K562 (cell line): ENCODE data around the gene GCK. TPM values are rescaled to one million over a fixed set of nuclear protein-coding genes. Genes with fewer than 3 reads are reported as not detected.

ENCODE experiments used
- CBFA2T2 ChIP-seq: fragments of 450-650 bp; conservative IDR thresholded peaks from 2 replicates; pipeline ENCODE4 v1.6.1; 2017; ENCODE audit warnings: mild to moderate bottlenecking
- ELF4 ChIP-seq: fragments of 450-650 bp; formaldehyde crosslinking; IDR thresholded peaks from 2 replicates; pipeline ENCODE4 v1.4.0; 2022; ENCODE audit warnings: missing genetic modification characterization
- GATAD2A ChIP-seq: fragments of 450-650 bp; IDR thresholded peaks from 2 replicates; pipeline ENCODE4 v1.6.1; 2017
- HDAC1 ChIP-seq, 2 experiments: fragments of 450-650 bp; IDR thresholded peaks; 2 replicates each; pipeline ENCODE4 v1.6.1; 2016 to 2017; ENCODE audit warnings: inconsistent platforms in 1 of 2, mild to moderate bottlenecking in 1 of 2, moderate library complexity in 1 of 2
- JUN ChIP-seq, 2 experiments: sonication (generic) in 1 of 2; formaldehyde crosslinking in 1 of 2; IDR thresholded peaks; 2 replicates each; pipeline versions ENCODE4 v1.6.1 to v1.8.0; 2012 to 2022; ENCODE audit warnings: borderline replicate concordance in 2 of 2, mild to moderate bottlenecking in 2 of 2, improper control_type of control experiment in 1 of 2, low read depth in 1 of 2, low read length in 1 of 2, missing genetic modification reagents in 1 of 2
- MTA2 ChIP-seq: fragments of 450-650 bp; IDR thresholded peaks from 2 replicates; pipeline ENCODE4 v1.6.1; 2016; ENCODE audit warnings: low read depth
- NR2C2 ChIP-seq, 2 experiments: fragments of 200-800 bp in 1 of 2; sonication (Bioruptor generic) in 1 of 2; sonication (generic) in 1 of 2; formaldehyde crosslinking in 1 of 2; IDR thresholded peaks; 2 replicates each; pipeline versions ENCODE4 v1.6.1 to v1.8.0; 2016 to 2022; ENCODE audit warnings: mild to moderate bottlenecking in 1 of 2, missing compliant biosample characterization in 1 of 2, missing genetic modification characterization in 1 of 2, missing genetic modification reagents in 1 of 2
- POLR2A ChIP-seq: fragments of 450-650 bp; conservative IDR thresholded peaks from 2 replicates; pipeline ENCODE4 v1.6.1; 2016
- POLR2B ChIP-seq: fragments of 450-650 bp; IDR thresholded peaks from 2 replicates; pipeline ENCODE4 v1.6.1; 2018; ENCODE audit warnings: low read depth; ENCODE audit not compliant: partially characterized antibody
- RBFOX2 ChIP-seq: fragments of 200-400 bp; formaldehyde crosslinking; IDR thresholded peaks from 2 replicates; pipeline ENCODE4 v1.6.1; 2017; ENCODE audit warnings: low read depth, mild to moderate bottlenecking, low read length, moderate library complexity
- RBM22 ChIP-seq: fragments of 200-400 bp; formaldehyde crosslinking; IDR thresholded peaks from 2 replicates; pipeline ENCODE4 v1.6.1; 2018; ENCODE audit warnings: low read length, low read depth; ENCODE audit not compliant: poor library complexity, severe bottlenecking
- TAF15 ChIP-seq: fragments of 200-400 bp; formaldehyde crosslinking; IDR thresholded peaks from 2 replicates; pipeline ENCODE4 v1.6.1; 2017; ENCODE audit warnings: mild to moderate bottlenecking, low read depth, low read length, moderate library complexity
- YBX1 ChIP-seq: fragments of 450-650 bp; IDR thresholded peaks from 2 replicates; pipeline ENCODE4 v1.7.1; 2016; ENCODE audit warnings: mild to moderate bottlenecking
- YY1 ChIP-seq, 3 experiments: IDR thresholded peaks; 2 replicates each; pipeline ENCODE4 v1.6.1; 2011; ENCODE audit warnings: low read length in 2 of 3, mild to moderate bottlenecking in 2 of 3, moderate library complexity in 2 of 3, borderline replicate concordance in 1 of 3, control low read depth in 1 of 3, low read depth in 1 of 3; ENCODE audit not compliant: insufficient read depth in 3 of 3, insufficient replicate concordance in 2 of 3, control insufficient read depth in 1 of 3, insufficient read length in 1 of 3; ENCODE audit errors: extremely low read depth in 1 of 3
- ZNF354B ChIP-seq: fragments of 250-450 bp; sonication (Bioruptor Pico); IDR thresholded peaks from 2 replicates; pipeline ENCODE4 v1.4.0; 2020
- polyA plus RNA-seq, 8 experiments: library from polyadenylated mRNA; depleted of rRNA in 4 of 8; stranded (reverse) in 5 of 8; unstranded in 3 of 8; fragments of >200 nt; fragmentation: Nextera tagmentation in 2 of 8; fragmentation: Illumina TruSeq in 1 of 8; extraction: Ambion mirVana in 2 of 8; extraction: Trizol in 1 of 8; gene quantifications; 2 replicates each; pipeline versions ENCODE4 v1.2.1 to v1.2.3, GENCODE V29; 2011 to 2014; ENCODE audit warnings: inconsistent platforms in 1 of 8, missing spikeins in 1 of 8
- total RNA-seq, 7 experiments: library from RNA; depleted of rRNA in 6 of 7; stranded (reverse); fragments of >200 nt in 6 of 7; fragmentation: Illumina TruSeq in 2 of 7; extraction: Trizol in 2 of 7; gene quantifications; 2 replicates each; pipeline versions ENCODE4 v1.2.1 to v1.2.3, GENCODE V29; 2011 to 2021; ENCODE audit warnings: low replicate concordance in 1 of 7
- TF ChIP-seq, protein P1 (sequence below): fragments of 450-650 bp; IDR thresholded peaks from 2 replicates; pipeline ENCODE4 v1.6.1; 2018; ENCODE audit not compliant: partially characterized antibody

The GCK gene
- total and polyA plus RNA-seq, 9 of the 15 experiments (the other 6 are each of a cell fraction or from before 2014, with no cell fraction given): 0.11 to 0.55 (median 0.16) TPM; not detected in 3

DNA sequence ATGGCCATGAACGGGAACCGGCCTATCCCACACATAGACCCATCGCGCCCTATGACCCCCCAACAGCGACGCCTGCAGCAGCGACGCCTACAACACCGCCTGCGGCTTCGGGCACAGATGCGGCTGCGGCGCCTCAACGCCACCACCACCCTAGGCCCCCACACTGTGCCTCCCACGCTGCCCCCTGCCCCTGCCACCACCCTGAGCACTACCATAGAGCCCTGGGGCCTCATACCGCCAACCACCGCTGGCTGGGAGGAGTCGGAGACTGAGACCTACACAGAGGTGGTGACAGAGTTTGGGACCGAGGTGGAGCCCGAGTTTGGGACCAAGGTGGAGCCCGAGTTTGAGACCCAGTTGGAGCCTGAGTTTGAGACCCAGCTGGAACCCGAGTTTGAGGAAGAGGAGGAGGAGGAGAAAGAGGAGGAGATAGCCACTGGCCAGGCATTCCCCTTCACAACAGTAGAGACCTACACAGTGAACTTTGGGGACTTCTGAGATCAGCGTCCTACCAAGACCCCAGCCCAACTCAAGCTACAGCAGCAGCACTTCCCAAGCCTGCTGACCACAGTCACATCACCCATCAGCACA, 75.4 kb downstream of the GCK start (continued):
- no peak for TF ChIP-seq YY1 (IDR thresholded peaks at IDR 0.05; ENCODE audit: borderline replicate concordance in 1 of 3, control insufficient read depth in 1 of 3, extremely low read depth in 1 of 3, insufficient read depth in 3 of 3, insufficient read length in 1 of 3, insufficient replicate concordance in 2 of 3, low read depth in 1 of 3, low read length in 2 of 3)
- TF ChIP-seq RBM22: no peak
- no peak for TF ChIP-seq CBFA2T2
- no peak for TF ChIP-seq NR2C2 (CRISPR knock-in tag; IDR thresholded peaks at IDR 0.05)
- TF ChIP-seq NR2C2 (tag; IDR thresholded peaks at IDR 0.05): 0 out of 2 replicates have a peak, but pooled peaks have one; percentile 24
- no peak for TF ChIP-seq ZNF354B (CRISPR knock-in tag)
- peak; percentile 55 for TF ChIP-seq POLR2A
- no peak for TF ChIP-seq MTA2
- TF ChIP-seq RBFOX2: peak; percentile 55
- TF ChIP-seq GATAD2A: 0 out of 2 replicates have a peak, but pooled peaks have one; percentile 21
- TF ChIP-seq, protein P1, sequence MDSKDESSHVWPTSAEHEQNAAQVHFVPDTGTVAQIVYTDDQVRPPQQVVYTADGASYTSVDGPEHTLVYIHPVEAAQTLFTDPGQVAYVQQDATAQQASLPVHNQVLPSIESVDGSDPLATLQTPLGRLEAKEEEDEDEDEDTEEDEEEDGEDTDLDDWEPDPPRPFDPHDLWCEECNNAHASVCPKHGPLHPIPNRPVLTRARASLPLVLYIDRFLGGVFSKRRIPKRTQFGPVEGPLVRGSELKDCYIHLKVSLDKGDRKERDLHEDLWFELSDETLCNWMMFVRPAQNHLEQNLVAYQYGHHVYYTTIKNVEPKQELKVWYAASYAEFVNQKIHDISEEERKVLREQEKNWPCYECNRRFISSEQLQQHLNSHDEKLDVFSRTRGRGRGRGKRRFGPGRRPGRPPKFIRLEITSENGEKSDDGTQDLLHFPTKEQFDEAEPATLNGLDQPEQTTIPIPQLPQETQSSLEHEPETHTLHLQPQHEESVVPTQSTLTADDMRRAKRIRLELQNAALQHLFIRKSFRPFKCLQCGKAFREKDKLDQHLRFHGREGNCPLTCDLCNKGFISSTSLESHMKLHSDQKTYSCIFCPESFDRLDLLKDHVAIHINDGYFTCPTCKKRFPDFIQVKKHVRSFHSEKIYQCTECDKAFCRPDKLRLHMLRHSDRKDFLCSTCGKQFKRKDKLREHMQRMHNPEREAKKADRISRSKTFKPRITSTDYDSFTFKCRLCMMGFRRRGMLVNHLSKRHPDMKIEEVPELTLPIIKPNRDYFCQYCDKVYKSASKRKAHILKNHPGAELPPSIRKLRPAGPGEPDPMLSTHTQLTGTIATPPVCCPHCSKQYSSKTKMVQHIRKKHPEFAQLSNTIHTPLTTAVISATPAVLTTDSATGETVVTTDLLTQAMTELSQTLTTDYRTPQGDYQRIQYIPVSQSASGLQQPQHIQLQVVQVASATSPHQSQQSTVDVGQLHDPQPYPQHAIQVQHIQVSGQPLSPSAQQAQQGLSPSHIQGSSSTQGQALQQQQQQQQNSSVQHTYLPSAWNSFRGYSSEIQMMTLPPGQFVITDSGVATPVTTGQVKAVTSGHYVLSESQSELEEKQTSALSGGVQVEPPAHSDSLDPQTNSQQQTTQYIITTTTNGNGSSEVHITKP: no peak
- TF ChIP-seq TAF15: no peak
- TF ChIP-seq YBX1: no peak
- peak; percentile 51 for TF ChIP-seq POLR2B
- no peak for TF ChIP-seq HDAC1 (IDR thresholded peaks at IDR 0.05)
- no peak for TF ChIP-seq ELF4 (CRISPR knock-in tag)
- TF ChIP-seq JUN (IDR thresholded peaks at IDR 0.05; ENCODE audit: borderline replicate concordance, low read depth, low read length): no peak
- no peak for TF ChIP-seq JUN (CRISPR knock-in tag; IDR thresholded peaks at IDR 0.05; ENCODE audit: borderline replicate concordance)
